GM12878 (cell line): ENCODE results near the gene CALY. TPM values are rescaled to one million over a fixed set of nuclear protein-coding genes. Genes with fewer than 3 reads are reported as not detected.

Experiments
- ATAC-seq: fragments of 200-7000 bp; cut with Tn5 transposase; 3 replicates; pipeline ENCODE4 v1.9.1; 2020; ENCODE audit warnings: mild to moderate bottlenecking, moderate library complexity
- BruUV-seq: library from RNA; stranded (reverse); fragments of 400-500 nt; replicated peaks from 2 replicates; lab custom pipeline; 2021; lab: Mats Ljungman, UMichigan
- CTCF ChIA-PET: fragments of 300-600 bp; sonication (Branson Sonifier 250); formaldehyde crosslinking; extraction: SDS; loops from one replicate; lab custom pipeline; 2021; ENCODE audit warnings: inconsistent platforms; lab: Yijun Ruan, JAX
- POLR2A ChIA-PET: fragments of 350-600 bp; formaldehyde crosslinking; extraction: SDS; loops from one replicate; lab custom pipeline; 2021; ENCODE audit warnings: inconsistent platforms; lab: Charles Lee
- RAD21 ChIA-PET: fragments of 300-600 bp; sonication (Branson Sonifier 250); formaldehyde crosslinking; loops from one replicate; lab custom pipeline; 2023; ENCODE audit warnings: antibody characterized with exemption; ENCODE audit not compliant: unreplicated experiment; lab: Charles Lee
- SMC1A ChIA-PET: fragments of 300-600 bp; sonication (Branson Sonifier 250); formaldehyde crosslinking; loops from one replicate; lab custom pipeline; 2023; ENCODE audit not compliant: unreplicated experiment, uncharacterized antibody; lab: Charles Lee
- DNase-seq: peaks from one replicate; pipeline ENCODE4 v3.0.0-alpha.2; 2011; ENCODE audit warnings: low read depth, low spot score
- FAIRE-seq: peaks from 3 replicates; lab custom pipeline; 2011; peaks lifted over from hg19 to GRCh38; lab: Jason Lieb, UNC
- H2AFZ ChIP-seq: 2 replicates; pipeline ENCODE4 v1.6.0; 2011; ENCODE audit warnings: low read depth, low read length, control low read depth; ENCODE audit not compliant: control insufficient read depth
- H3K27ac ChIP-seq: 2 replicates; pipeline ENCODE4 v1.5.1; 2011; ENCODE audit warnings: control low read depth; ENCODE audit not compliant: control insufficient read depth, insufficient read depth
- H3K27me3 ChIP-seq, 2 experiments: replicated peaks in 1 of 2; 2 replicates each; pipeline versions ENCODE4 v1.6.0 to v1.6.1; 2011; ENCODE audit warnings: low read length in 1 of 2; ENCODE audit not compliant: control insufficient read depth in 2 of 2, insufficient read depth in 2 of 2
- H3K36me3 ChIP-seq, 2 experiments: 2 replicates each; pipeline ENCODE4 v1.5.1; 2011; ENCODE audit warnings: low read length in 1 of 2; ENCODE audit not compliant: control insufficient read depth in 2 of 2, insufficient read depth in 2 of 2
- H3K4me1 ChIP-seq: 2 replicates; pipeline ENCODE4 v1.6.1; 2011; ENCODE audit warnings: mild to moderate bottlenecking, low read length, moderate library complexity, mixed read lengths; ENCODE audit not compliant: control insufficient read depth, insufficient read depth
- H3K4me2 ChIP-seq: 2 replicates; pipeline ENCODE4 v1.6.0; 2011; ENCODE audit warnings: control low read depth; ENCODE audit not compliant: control insufficient read depth, insufficient read depth
- H3K4me3 ChIP-seq: fragments of 200-600 bp; sonication (generic); 2 replicates; pipeline ENCODE4 v1.5.1; 2016
- H3K79me2 ChIP-seq: 2 replicates; pipeline ENCODE4 v1.6.0; 2011; ENCODE audit warnings: low read length; ENCODE audit not compliant: control insufficient read depth, insufficient read depth
- H3K9ac ChIP-seq: 2 replicates; pipeline ENCODE4 v1.8.0; 2011; ENCODE audit warnings: low read length, control low read depth, mixed read lengths; ENCODE audit not compliant: control insufficient read depth, insufficient read depth
- H3K9me3 ChIP-seq: replicated peaks from 3 replicates; pipeline ENCODE4 v1.5.1; 2011; ENCODE audit warnings: mild to moderate bottlenecking, low read length; ENCODE audit not compliant: control insufficient read depth, insufficient read depth
- H4K20me1 ChIP-seq: 2 replicates; pipeline ENCODE4 v1.6.0; 2011; ENCODE audit not compliant: control insufficient read depth, insufficient read depth
- BRCA1 ChIP-seq: IDR thresholded peaks from 2 replicates; pipeline ENCODE4 v1.6.1; 2011; ENCODE audit warnings: low read depth, low read length, improper control_type of control experiment
- E2F8 ChIP-seq: fragments of 450-650 bp; IDR thresholded peaks from 2 replicates; pipeline ENCODE4 v1.6.1; 2018; ENCODE audit warnings: mild to moderate bottlenecking, low read depth, moderate library complexity; ENCODE audit not compliant: partially characterized antibody
- KLF5 ChIP-seq: fragments of 450-650 bp; IDR thresholded peaks from 2 replicates; pipeline ENCODE4 v1.6.1; 2014; ENCODE audit warnings: mild to moderate bottlenecking; ENCODE audit not compliant: partially characterized antibody
- MEF2B ChIP-seq: fragments of 450-650 bp; IDR thresholded peaks from 2 replicates; pipeline ENCODE4 v1.6.1; 2018; ENCODE audit warnings: mild to moderate bottlenecking, moderate library complexity; ENCODE audit not compliant: partially characterized antibody, poor library complexity, severe bottlenecking
- NBN ChIP-seq: fragments of 450-650 bp; IDR thresholded peaks from 2 replicates; pipeline ENCODE4 v1.6.1; 2016
- NR2C2 ChIP-seq: IDR thresholded peaks from 2 replicates; pipeline ENCODE4 v1.6.1; 2011; ENCODE audit warnings: borderline replicate concordance, low read depth; ENCODE audit not compliant: control insufficient read depth, insufficient read length
- RUNX3 ChIP-seq: IDR thresholded peaks from 2 replicates; pipeline ENCODE4 v1.6.1; 2012; ENCODE audit warnings: low read length, inconsistent platforms
- SIN3A ChIP-seq: IDR thresholded peaks from 2 replicates; pipeline ENCODE4 v1.6.1; 2012; ENCODE audit warnings: low read depth, low read length, improper control_type of control experiment
- SUPT20H ChIP-seq: IDR thresholded peaks from 2 replicates; pipeline ENCODE4 v1.6.1; 2011; ENCODE audit warnings: low read depth, mild to moderate bottlenecking, low read length, moderate library complexity, borderline replicate concordance; ENCODE audit not compliant: control insufficient read depth
- ZBED1 ChIP-seq: IDR thresholded peaks from 2 replicates; pipeline ENCODE4 v1.6.1; 2016; ENCODE audit warnings: borderline replicate concordance
- ZNF622 ChIP-seq: fragments of 450-650 bp; IDR thresholded peaks from 2 replicates; pipeline ENCODE4 v1.6.1; 2017; ENCODE audit warnings: mild to moderate bottlenecking, inconsistent platforms
- WGBS: methylation state at CpG from one replicate; pipeline ENCODE4 v1.1.6; 2016; ENCODE audit warnings: low lambda C conversion rate; ENCODE audit not compliant: insufficient replicate concordance, insufficient coverage; ENCODE audit errors: missing lambda C conversion rate; 5-methylcytosine and 5-hydroxymethylcytosine counted together
- in situ Hi-C: fragments of 300-500 bp; cut with MboI; formaldehyde crosslinking; loops from 9 replicates; pipeline ENCODE4 v1.14.3; 2018; ENCODE audit warnings: mixed read lengths
- intact Hi-C: fragments of 100-400 bp; cut with micrococcal nuclease; formaldehyde crosslinking; loops from one replicate; pipeline ENCODE4 v1.14.2; 2022; ENCODE audit not compliant: unreplicated experiment
- polyA plus RNA-seq, 11 experiments: library from polyadenylated mRNA; depleted of rRNA in 4 of 11; unstranded in 6 of 11; stranded (reverse) in 5 of 11; fragments of >200 nt; fragmentation: Nextera tagmentation in 4 of 11; fragmentation: Illumina TruSeq in 1 of 11; extraction: Ambion mirVana in 4 of 11; extraction: Trizol in 1 of 11; gene quantifications; 1 replicate in 1 of 11; 2 replicates in 10 of 11; pipeline versions ENCODE4 v1.2.1 to v1.2.3, GENCODE V29; 2011 to 2016; ENCODE audit warnings: inconsistent platforms in 2 of 11, missing spikeins in 2 of 11, low read depth in 1 of 11
- total RNA-seq, 4 experiments: library from RNA; depleted of rRNA in 3 of 4; stranded (reverse); fragments of >200 nt in 3 of 4; fragmentation: Illumina TruSeq in 1 of 4; extraction: Trizol in 1 of 4; gene quantifications; 2 replicates each; pipeline versions ENCODE4 v1.2.1 to v1.2.3, GENCODE V29; 2013 to 2021
- TF ChIP-seq, protein P1 (sequence below): fragments of 450-650 bp; IDR thresholded peaks from 2 replicates; pipeline ENCODE4 v1.6.1; 2017; ENCODE audit warnings: antibody characterized with exemption, mild to moderate bottlenecking, moderate library complexity

CALY gene
- total and polyA plus RNA-seq, 10 of the 15 experiments (the other 5 are each of a cell fraction or from before 2014, with no cell fraction given) = 0.07 TPM; not detected in 9

GRCh38 chr10:133308421-133309099, 28.1 kb downstream of the CALY start, which contains the start of the genes TUBGCP2 and ZNF511 (continued):
- TF ChIP-seq KLF5 (peak; percentile 91), BRCA1 (peak; percentile 48; the same call in 1 of the 2 replicates), NBN (no peak), MEF2B (no peak), RUNX3 (0 out of 2 replicates have a peak, but pooled peaks have one; percentile 44)

GRCh38 chr10:133307776-133308420, 28.8 kb downstream of the CALY start:
- no peaks in the 10 kb centered on the region for H3K27me3 ChIP-seq
- ChIA-PET SMC1A (interaction anchor here (0.7 to 1.7 kb wide), 4 partner anchors 29 to 164 kb away, joined by 3 to 7 read pairs (median 4); no protein-coding TSS in a partner anchor), RAD21 (interaction anchor here (0.7 to 1.3 kb wide), 3 partner anchors 21 to 80 kb away, joined by 3 to 4 read pairs (median 3); no protein-coding TSS in a partner anchor), POLR2A (interaction anchor here (0.9 kb wide), 1 partner anchor 29 kb away, joined by 3 read pairs; no protein-coding TSS in a partner anchor), CTCF (interaction anchor here (0.8 to 2.9 kb wide), 11 partner anchors 9 to 345 kb away, joined by 3 to 15 read pairs (median 4); partner anchors contain the start of gene ADAM8)
- H3K79me2 ChIP-seq = peaks cover 38% of the 10 kb centered on the region
- H3K36me3 ChIP-seq = peaks cover 0 to 6% of the 10 kb centered on the region in 2 experiments; a peak in 3 of 4 replicates
- DNase-seq (peak; percentile 51), ATAC-seq (peak; percentile 74), FAIRE-seq (peak; percentile 95)
- peak overlapping the region; percentile 94 for H3K9ac ChIP-seq
- H3K4me1 ChIP-seq = peaks cover 19% of the 10 kb centered on the region
- WGBS = 4% methylated on average over 25 of the region's 25 CpGs
- H3K9me3 ChIP-seq = no peaks in the 10 kb centered on the region
- peak overlapping the region; percentile 95 for H3K27ac ChIP-seq
- H2AFZ ChIP-seq = no peak overlapping the region
- BruUV-seq = no TSS peak
- intact Hi-C loops = loop anchor here (2.0 to 5.0 kb wide), 2 partner anchors 33 to 84 kb away; partner anchors contain the start of gene MTG1
- in situ Hi-C loops = loop anchor here (5.0 kb wide), 1 partner anchor 166 kb away; no protein-coding TSS in a partner anchor
- peak overlapping the region; percentile 95 for H3K4me3 ChIP-seq
- peak overlapping the region; percentile 97 for H3K4me2 ChIP-seq
- no peaks in the 10 kb centered on the region; the same call in 1 of the 2 replicates for H4K20me1 ChIP-seq
- TF ChIP-seq SUPT20H (no peak), ZBED1 (no peak), ZNF622 (no peak), NR2C2 (no peak), SIN3A (peak; percentile 35; the same call in 1 of the 2 replicates), E2F8 (no peak)
- TF ChIP-seq, protein P1, sequence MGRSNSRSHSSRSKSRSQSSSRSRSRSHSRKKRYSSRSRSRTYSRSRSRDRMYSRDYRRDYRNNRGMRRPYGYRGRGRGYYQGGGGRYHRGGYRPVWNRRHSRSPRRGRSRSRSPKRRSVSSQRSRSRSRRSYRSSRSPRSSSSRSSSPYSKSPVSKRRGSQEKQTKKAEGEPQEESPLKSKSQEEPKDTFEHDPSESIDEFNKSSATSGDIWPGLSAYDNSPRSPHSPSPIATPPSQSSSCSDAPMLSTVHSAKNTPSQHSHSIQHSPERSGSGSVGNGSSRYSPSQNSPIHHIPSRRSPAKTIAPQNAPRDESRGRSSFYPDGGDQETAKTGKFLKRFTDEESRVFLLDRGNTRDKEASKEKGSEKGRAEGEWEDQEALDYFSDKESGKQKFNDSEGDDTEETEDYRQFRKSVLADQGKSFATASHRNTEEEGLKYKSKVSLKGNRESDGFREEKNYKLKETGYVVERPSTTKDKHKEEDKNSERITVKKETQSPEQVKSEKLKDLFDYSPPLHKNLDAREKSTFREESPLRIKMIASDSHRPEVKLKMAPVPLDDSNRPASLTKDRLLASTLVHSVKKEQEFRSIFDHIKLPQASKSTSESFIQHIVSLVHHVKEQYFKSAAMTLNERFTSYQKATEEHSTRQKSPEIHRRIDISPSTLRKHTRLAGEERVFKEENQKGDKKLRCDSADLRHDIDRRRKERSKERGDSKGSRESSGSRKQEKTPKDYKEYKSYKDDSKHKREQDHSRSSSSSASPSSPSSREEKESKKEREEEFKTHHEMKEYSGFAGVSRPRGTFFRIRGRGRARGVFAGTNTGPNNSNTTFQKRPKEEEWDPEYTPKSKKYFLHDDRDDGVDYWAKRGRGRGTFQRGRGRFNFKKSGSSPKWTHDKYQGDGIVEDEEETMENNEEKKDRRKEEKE = no peak
